Embryonic facial prominence (tissue), 1 donor: ENCODE data around the gene PSEN2.

Experiments
- DNase-seq: peaks from one replicate; pipeline ENCODE4 v3.0.0-alpha.2; 2016; ENCODE audit errors: extremely low spot score

PSEN2 gene

GRCh38 chr1:226864311-226864710 lies 6.1 kb upstream of the PSEN2 start:
- DNase-seq: no peak

DNA sequence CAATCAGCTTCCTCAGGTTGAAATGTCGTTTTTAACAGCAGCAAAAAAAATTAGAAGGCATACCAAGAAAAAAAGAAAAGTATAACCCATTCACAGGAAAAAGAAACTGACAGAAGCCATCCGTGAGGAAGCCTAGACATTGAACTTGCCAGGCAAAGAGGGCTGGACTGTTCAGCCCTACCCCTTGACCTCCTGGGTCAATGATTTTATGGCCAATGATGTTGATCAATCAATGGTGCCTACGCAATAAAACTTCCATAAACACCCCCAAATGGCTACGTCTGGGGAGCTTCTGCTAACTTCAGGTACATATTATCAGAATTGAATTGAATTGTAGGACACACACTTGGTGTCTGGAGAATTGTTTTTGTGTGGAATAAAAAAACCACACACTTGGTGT lies 4.8 kb upstream of the PSEN2 start:
- no peak for DNase-seq

DNA sequence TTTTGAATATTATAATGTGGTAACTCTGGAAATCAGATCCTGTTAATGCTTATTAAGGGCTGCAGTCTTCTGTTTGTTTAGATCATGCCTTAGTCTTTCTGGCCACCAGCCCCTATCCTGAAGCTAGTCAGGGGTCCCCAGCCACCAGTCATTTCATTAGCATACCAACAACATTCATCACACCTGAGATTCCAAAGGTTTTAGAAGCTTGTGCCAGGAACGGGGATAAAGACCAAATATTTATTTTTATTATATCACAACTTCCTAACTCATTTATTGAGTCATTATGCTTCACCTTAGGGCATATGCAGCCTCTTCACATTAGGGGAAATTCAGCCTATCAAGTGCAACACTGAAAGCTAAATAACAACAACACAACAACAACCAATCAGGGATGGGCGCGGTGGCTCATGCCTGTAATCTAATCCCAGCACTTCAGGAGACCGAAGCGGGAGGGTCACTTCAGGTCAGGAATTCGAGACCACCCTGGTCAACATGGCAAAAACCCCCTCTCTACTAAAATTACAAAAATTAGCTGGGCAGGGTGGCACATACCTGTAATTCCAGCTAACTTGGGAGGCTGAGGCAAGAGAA lies 2.9 kb upstream of the PSEN2 start:
- DNase-seq: no peak

- DNase-seq: no peak
These were observed 1.7 kb upstream of the PSEN2 start for GRCh38 chr1:226868726-226869125.

GRCh38 chr1:226870026-226870400 lies 403 bp upstream of the PSEN2 start:
- DNase-seq: no peak

DNA sequence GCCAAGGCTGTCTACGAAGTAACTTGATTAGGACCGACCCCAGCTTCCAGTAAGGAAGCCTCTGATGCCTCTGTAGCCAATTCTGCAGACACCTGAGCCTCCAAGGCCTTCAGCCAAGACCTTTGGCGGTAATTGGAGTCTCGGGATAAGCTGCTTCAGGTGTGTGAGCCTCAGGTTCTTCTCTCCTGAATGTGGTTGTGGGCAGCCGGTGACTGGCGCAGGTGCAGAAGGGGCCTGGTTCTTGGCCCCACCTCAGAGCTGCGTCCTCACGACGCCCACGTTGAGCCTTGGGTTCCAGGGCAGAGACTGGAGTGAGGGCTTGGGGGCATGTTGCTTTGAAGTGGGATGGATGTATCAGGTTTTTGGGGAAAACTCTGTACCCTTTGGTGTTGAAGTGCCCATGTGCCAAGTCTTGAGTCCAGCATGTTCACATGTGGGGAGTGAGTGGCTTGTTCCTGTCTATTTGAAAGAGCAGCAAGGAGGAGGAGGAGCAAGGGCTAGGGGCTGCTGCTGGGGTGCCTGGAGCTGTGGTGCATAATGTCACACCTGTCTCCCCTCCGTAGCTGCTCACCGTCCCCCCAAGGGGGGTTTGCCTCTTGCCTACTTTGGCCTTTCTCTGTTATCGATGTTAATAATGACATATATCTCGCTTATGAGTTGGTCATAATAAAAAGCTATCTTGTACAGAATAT lies 1.4 kb downstream of the PSEN2 start:
- DNase-seq: no peak

DNA sequence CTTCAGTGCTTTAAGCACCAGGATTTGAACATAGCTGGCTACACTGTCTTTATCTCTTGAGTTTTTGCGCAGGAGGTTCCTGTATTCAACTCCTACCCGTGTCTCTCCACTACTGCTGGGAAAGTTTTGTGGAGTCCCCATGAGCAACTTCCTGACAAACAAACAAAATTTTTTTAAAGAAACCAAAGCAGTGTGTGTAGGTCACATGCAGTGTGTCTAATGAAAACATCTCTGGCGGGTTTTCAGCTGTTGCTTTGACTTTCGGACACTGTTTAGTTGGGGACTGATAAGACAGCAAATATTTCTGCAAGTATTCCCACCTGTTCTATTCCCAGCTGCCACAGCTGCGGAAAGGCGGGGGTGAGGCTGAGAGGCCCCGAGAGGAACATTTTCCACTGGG lies 2.0 kb downstream of the PSEN2 start:
- DNase-seq: no peak

DNA sequence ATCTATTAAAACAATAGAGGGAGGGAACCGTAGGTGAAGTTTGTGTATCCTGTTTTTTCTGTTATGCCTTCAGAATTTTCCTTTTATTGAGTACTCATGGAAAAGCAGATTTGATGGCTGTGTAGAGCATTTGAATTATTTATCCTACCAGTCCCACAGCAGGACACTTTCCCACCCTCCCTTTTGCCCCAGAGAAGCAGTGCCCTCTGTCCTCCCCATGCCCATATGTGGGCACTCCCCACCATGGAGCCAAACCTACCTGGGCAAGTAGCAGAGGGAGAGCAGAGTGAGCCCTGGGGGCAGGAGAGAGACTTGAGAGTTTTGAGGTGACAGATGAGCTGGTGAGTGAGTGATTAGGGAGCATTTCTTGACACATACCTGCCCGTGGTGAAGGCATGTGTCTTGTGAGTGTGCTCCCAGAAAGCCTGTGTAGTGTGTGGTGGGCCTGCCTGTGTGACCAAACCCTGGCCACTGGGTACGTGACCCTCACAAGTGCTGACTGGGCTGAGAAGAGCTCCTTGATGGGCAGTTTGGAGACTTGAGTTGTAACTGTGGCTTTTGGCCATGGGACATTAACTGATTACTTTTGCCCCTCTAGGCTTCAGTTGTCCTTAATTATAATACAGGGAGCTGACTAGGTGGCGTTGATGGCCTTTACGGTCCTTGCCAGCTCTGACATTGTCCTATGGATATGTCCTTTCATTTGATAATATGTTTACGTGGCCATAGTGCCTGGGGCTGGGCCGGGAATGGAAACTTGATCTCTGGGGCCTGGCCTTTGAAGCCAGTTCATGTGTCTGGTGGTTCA lies 3.6 kb downstream of the PSEN2 start:
- no peak for DNase-seq

GRCh38 chr1:226874579-226875425 lies 4.4 kb downstream of the PSEN2 start:
- no peak for DNase-seq

DNA sequence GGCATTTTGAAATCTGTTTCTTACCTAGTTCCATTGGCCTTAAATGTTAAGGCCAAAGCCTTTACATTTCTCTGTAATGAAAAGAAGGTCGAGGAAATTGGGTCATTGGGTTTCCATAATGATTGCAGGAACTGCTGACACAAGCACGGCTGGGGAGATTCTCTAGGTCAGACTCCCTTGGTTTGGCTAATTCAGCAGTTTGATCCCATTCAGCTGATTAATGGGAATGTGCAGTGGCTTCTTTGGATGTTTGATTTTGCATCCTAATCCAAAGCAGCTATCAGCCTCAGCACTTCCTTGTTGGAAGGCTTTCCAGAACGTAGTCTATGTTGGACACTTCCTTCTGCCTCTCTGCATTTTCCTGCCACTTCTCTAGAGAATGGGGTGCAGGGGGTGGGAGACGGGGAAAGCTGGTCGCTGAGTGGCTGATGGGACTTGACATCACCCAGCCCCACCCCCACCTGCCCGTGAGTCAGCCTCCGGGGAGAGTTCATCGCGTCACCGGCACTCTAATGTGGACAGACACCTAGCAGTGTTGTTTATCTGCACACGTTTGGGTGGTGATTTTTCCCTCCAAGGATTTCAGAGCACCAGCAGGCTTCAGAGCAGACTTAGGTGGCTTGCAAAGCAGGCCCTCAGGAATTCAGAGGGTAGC lies 5.4 kb downstream of the PSEN2 start:
- no peak for DNase-seq

DNA sequence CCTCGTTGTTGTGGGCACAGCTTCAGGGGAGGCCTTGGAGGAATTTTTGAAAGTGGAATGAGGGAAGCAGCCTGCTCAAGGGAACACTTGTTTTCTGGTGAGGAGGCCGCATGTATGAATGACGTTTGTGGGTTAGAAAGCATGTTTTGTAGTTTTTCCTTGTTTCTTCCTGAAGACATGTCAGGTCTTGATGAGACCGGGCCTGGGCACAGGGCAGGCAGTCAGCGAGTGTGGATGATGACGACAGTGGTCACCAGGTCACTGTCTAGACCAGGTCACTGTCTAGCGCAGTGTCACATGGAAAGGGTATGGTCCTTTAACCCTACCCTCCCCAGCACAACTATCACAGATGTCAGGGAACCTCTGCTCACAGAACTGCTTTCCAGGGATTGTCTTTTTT lies 7.3 kb downstream of the PSEN2 start:
- DNase-seq: no peak

GRCh38 chr1:226880372-226881287 lies 10.2 kb downstream of the PSEN2 start:
- no peak for DNase-seq

DNA sequence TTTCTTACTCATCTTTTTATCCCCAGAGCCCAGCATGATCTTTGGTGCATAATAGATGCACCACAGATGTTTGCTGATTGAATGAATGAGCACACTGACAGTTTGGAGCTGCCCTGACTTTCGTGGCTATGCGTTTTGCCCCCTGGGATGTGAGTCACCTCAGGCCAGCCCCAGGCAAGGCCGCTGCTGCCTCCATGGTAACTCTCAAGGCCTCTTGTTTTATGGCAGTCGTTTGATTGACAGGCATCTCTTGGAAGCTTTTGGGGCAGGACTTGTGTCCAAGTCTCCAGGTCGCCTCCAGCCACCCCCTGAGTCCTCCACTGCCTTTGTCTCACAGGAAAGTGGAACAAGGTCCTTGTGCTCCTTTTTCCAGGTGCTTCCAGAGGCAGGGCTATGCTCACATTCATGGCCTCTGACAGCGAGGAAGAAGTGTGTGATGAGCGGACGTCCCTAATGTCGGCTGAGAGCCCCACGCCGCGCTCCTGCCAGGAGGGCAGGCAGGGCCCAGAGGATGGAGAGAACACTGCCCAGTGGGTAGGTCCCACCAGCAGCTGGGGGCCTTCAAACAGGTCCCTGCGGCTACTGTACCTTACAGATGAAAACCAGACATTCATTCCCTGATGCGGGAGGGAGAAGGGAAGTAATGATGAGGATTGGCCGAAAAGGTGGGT lies 11.2 kb downstream of the PSEN2 start:
- DNase-seq: no peak

DNA sequence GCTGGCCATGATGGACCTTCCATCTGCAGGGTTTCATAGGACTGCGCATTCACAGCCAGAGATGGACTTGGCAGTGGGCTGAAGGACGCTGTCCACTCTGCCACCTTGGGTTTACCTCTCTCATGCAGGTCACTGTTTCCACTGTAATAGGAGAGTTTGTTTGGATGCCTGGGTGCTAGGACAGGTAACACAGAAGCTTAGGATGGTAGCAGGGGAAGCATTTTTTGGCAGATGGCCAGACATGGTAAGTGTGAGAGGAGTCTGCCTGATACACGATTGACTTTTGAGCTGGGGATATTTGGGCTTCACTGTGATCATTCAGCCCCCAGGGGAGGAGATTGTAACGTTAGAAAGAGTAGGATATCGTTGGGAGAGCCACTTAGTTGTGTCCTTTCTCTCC lies 11.8 kb downstream of the PSEN2 start:
- no peak for DNase-seq

GRCh38 chr1:226882631-226883409 lies 12.4 kb downstream of the PSEN2 start:
- DNase-seq: no peak

- DNase-seq: no peak
These were observed 13.2 kb downstream of the PSEN2 start for GRCh38 chr1:226883630-226884029.

DNA sequence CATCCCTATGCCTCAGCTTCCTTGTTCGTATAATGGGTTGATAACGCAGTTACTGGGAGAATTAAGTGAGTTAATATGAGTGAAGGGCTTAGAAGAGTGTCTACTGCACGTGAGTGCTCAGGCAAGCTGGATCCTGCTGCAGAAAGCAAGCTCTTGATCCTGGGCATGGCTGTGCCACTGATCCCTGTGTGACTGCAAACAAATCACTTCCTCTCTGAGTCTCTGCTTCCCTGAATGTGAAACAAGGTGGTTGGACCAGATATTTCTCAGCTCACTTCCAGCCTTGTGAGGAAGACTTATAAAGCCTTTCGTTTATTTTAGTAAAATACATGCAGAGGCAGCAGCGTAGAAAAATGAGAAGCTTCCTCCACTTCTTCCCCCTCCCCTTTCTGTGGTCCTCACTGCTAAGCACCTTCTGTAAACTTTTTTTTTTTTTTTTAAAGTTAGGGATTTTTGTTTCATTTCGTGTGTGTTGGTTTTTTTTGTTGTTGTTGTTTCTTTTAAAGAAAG lies 13.8 kb downstream of the PSEN2 start:
- DNase-seq: no peak

DNA sequence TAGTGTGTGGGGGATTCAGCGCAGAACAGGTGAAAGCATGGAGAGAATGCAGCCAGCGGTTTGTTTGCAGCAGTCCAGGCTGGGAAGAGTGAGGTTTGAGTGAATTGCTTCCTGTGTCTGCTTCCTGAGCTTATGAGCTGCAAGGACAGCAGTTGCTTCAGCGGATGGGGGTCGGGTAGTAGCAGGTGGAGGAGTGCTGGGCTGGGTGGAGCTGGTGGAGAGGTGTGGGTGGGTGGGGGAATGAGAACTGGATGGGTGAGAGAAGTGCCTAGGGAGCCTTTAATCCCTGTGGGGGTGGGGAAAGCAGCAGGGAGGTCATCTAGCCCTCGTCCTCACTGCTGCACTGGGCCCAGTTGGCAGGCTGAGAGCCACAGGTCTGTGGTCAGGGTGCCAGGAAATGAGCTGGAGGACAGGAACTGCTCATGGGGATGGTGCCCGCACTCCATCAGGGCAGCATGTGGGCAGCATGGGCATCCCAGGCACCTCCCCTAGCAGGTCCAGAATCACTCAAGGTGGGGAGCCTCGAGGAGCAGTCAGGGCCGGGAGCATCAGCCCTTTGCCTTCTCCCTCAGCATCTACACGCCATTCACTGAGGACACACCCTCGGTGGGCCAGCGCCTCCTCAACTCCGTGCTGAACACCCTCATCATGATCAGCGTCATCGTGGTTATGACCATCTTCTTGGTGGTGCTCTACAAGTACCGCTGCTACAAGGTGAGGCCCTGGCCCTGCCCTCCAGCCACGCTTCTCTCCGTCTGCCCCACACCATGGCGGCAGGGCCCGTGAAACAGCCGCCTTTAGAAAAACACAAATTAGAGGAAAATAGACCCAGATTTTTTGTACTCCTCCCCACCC lies 14.8 kb downstream of the PSEN2 start:
- no peak for DNase-seq
